ENCODE measurements around the gene SUPT3H. TPM values are rescaled to one million over a fixed set of nuclear protein-coding genes. Genes with fewer than 3 reads are reported as not detected.

Gene SUPT3H
- total and polyA plus RNA-seq, 4 donors, result 0.85 to 4.8 (median 2.4) TPM

DNA sequence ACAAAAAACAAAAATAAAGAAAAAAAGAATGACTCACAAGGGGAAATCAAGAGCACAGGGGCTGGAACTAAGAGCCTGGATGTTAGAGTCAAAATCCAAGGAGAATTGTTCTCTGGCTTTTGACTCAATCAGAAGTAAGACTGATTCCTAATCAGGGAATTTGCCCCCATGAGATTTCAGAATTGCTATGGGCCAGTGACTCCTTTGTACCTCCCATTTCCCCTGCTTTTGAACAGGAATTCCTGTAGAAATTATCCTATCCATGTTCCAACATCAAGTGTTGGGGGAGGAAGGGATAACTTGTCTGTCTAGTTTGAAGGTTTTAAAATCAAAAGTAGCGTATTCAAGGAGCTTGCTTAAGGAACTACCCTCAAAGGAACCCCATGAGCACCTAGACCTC is 593.5 kb downstream of the SUPT3H start:
- no peaks in the 10 kb centered on the region for H3K4me1 ChIP-seq (ENCODE audit: control insufficient read depth in 4 of 4, insufficient read depth in 4 of 4, low read length in 3 of 4)
- DNase-seq (ENCODE audit: low spot score), result no peak
- no peak for TF ChIP-seq JUND (IDR thresholded peaks at IDR 0.05)
- no peak for TF ChIP-seq SP1 (IDR thresholded peaks at IDR 0.05)
- TF ChIP-seq GABPA (IDR thresholded peaks at IDR 0.05 in 1 of 2, conservative IDR thresholded peaks at IDR 0.05 in 1 of 2), result no peak
- TF ChIP-seq, protein P1, sequence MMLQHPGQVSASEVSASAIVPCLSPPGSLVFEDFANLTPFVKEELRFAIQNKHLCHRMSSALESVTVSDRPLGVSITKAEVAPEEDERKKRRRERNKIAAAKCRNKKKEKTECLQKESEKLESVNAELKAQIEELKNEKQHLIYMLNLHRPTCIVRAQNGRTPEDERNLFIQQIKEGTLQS (IDR thresholded peaks at IDR 0.05), result no peak
- TF ChIP-seq TAF1 (conservative IDR thresholded peaks at IDR 0.05), result no peak
- TF ChIP-seq, protein P2, sequence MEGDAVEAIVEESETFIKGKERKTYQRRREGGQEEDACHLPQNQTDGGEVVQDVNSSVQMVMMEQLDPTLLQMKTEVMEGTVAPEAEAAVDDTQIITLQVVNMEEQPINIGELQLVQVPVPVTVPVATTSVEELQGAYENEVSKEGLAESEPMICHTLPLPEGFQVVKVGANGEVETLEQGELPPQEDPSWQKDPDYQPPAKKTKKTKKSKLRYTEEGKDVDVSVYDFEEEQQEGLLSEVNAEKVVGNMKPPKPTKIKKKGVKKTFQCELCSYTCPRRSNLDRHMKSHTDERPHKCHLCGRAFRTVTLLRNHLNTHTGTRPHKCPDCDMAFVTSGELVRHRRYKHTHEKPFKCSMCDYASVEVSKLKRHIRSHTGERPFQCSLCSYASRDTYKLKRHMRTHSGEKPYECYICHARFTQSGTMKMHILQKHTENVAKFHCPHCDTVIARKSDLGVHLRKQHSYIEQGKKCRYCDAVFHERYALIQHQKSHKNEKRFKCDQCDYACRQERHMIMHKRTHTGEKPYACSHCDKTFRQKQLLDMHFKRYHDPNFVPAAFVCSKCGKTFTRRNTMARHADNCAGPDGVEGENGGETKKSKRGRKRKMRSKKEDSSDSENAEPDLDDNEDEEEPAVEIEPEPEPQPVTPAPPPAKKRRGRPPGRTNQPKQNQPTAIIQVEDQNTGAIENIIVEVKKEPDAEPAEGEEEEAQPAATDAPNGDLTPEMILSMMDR (IDR thresholded peaks at IDR 0.05; ENCODE audit: low read depth, low read length, missing input control), result no peak
- TF ChIP-seq, protein P3, sequence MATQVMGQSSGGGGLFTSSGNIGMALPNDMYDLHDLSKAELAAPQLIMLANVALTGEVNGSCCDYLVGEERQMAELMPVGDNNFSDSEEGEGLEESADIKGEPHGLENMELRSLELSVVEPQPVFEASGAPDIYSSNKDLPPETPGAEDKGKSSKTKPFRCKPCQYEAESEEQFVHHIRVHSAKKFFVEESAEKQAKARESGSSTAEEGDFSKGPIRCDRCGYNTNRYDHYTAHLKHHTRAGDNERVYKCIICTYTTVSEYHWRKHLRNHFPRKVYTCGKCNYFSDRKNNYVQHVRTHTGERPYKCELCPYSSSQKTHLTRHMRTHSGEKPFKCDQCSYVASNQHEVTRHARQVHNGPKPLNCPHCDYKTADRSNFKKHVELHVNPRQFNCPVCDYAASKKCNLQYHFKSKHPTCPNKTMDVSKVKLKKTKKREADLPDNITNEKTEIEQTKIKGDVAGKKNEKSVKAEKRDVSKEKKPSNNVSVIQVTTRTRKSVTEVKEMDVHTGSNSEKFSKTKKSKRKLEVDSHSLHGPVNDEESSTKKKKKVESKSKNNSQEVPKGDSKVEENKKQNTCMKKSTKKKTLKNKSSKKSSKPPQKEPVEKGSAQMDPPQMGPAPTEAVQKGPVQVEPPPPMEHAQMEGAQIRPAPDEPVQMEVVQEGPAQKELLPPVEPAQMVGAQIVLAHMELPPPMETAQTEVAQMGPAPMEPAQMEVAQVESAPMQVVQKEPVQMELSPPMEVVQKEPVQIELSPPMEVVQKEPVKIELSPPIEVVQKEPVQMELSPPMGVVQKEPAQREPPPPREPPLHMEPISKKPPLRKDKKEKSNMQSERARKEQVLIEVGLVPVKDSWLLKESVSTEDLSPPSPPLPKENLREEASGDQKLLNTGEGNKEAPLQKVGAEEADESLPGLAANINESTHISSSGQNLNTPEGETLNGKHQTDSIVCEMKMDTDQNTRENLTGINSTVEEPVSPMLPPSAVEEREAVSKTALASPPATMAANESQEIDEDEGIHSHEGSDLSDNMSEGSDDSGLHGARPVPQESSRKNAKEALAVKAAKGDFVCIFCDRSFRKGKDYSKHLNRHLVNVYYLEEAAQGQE (IDR thresholded peaks at IDR 0.05), result no peak
- no peak for TF ChIP-seq FOXA2 (IDR thresholded peaks at IDR 0.05)
- TF ChIP-seq HNF4A (conservative IDR thresholded peaks at IDR 0.05), result no peak
- TF ChIP-seq EGR1 (IDR thresholded peaks at IDR 0.05; ENCODE audit: low read depth in 2 of 2), result no peak
- TF ChIP-seq NR2F2 (IDR thresholded peaks at IDR 0.05), result no peak
- no peak for TF ChIP-seq HNF4G (IDR thresholded peaks at IDR 0.05)
- no peak overlapping the region for H3K27ac ChIP-seq (ENCODE audit: low read depth in 1 of 2, low read length in 2 of 2)
- H3K36me3 ChIP-seq (ENCODE audit: control insufficient read depth in 4 of 4, insufficient read depth in 3 of 4, low read depth in 1 of 4, low read length in 3 of 4), result no peaks in the 10 kb centered on the region
- no peak overlapping the region for H3K4me3 ChIP-seq (ENCODE audit: low read depth in 1 of 3, low read length in 3 of 3)
- 92% methylated on average over 1 of the region's 1 CpG for WGBS
- peaks cover 0 to 1% (median 0%) of the 10 kb centered on the region in 4 donors for H3K9me3 ChIP-seq (ENCODE audit: control insufficient read depth in 4 of 4, low read length in 3 of 4)
- H3K27me3 ChIP-seq (ENCODE audit: control insufficient read depth in 4 of 4, insufficient read depth in 4 of 4, low read length in 3 of 4), result no peaks in the 10 kb centered on the region
- no peak overlapping the region for H3K9ac ChIP-seq (ENCODE audit: low read depth in 1 of 2, low read length in 2 of 2)

DNA sequence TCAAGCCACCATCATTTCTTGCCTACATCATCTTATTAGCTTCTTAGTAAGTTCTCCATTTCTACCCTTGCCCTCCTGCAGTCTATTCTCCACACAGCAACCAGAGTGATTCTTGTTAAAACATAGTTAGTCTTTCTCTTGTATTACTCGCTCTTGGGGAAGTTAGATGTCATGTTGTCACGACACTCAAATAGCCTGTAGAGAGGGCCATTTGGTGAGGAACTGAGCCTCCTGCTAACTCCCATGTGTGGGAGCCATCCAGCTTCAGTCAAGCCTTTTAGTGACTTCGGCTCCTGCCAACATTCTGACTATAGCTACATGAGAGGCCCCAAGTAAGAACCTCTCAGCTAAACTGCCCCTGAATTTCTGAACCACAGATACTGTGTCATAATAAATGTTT is 594.8 kb downstream of the SUPT3H start:
- TF ChIP-seq TAF1 (conservative IDR thresholded peaks at IDR 0.05) (no peak), EGR1 (IDR thresholded peaks at IDR 0.05; ENCODE audit: low read depth in 2 of 2) (no peak), RAD21 (IDR thresholded peaks at IDR 0.05) (no peak), HNF4G (IDR thresholded peaks at IDR 0.05) (no peak), SP1 (IDR thresholded peaks at IDR 0.05) (no peak), FOXA1 (IDR thresholded peaks at IDR 0.05) (no peak), FOXA2 (IDR thresholded peaks at IDR 0.05) (no peak), JUND (IDR thresholded peaks at IDR 0.05) (no peak), HNF4A (conservative IDR thresholded peaks at IDR 0.05) (no peak), RXRA (IDR thresholded peaks at IDR 0.05) (no peak), YY1 (IDR thresholded peaks at IDR 0.05) (no peak), NR2F2 (IDR thresholded peaks at IDR 0.05) (no peak), GABPA (IDR thresholded peaks at IDR 0.05 in 1 of 2, conservative IDR thresholded peaks at IDR 0.05 in 1 of 2) (no peak)
- TF ChIP-seq, protein P3 (IDR thresholded peaks at IDR 0.05), result no peak
- TF ChIP-seq, protein P4, sequence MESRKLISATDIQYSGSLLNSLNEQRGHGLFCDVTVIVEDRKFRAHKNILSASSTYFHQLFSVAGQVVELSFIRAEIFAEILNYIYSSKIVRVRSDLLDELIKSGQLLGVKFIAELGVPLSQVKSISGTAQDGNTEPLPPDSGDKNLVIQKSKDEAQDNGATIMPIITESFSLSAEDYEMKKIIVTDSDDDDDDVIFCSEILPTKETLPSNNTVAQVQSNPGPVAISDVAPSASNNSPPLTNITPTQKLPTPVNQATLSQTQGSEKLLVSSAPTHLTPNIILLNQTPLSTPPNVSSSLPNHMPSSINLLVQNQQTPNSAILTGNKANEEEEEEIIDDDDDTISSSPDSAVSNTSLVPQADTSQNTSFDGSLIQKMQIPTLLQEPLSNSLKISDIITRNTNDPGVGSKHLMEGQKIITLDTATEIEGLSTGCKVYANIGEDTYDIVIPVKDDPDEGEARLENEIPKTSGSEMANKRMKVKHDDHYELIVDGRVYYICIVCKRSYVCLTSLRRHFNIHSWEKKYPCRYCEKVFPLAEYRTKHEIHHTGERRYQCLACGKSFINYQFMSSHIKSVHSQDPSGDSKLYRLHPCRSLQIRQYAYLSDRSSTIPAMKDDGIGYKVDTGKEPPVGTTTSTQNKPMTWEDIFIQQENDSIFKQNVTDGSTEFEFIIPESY (IDR thresholded peaks at IDR 0.05), result no peak
- TF ChIP-seq, protein P2 (IDR thresholded peaks at IDR 0.05; ENCODE audit: low read depth, low read length, missing input control), result no peak
- TF ChIP-seq, protein P1 (IDR thresholded peaks at IDR 0.05), result no peak
- Histone ChIP-seq H3K4me1 (ENCODE audit: control insufficient read depth in 4 of 4, insufficient read depth in 4 of 4, low read length in 3 of 4) (no peaks in the 10 kb centered on the region), H3K36me3 (ENCODE audit: control insufficient read depth in 4 of 4, insufficient read depth in 3 of 4, low read depth in 1 of 4, low read length in 3 of 4) (no peaks in the 10 kb centered on the region), H3K27ac (ENCODE audit: low read depth in 1 of 2, low read length in 2 of 2) (no peak overlapping the region), H3K9ac (ENCODE audit: low read depth in 1 of 2, low read length in 2 of 2) (no peak overlapping the region), H3K27me3 (ENCODE audit: control insufficient read depth in 4 of 4, insufficient read depth in 4 of 4, low read length in 3 of 4) (no peaks in the 10 kb centered on the region), H3K9me3 (ENCODE audit: control insufficient read depth in 4 of 4, low read length in 3 of 4) (peaks cover 0 to 1% (median 0%) of the 10 kb centered on the region in 4 donors), H3K4me3 (ENCODE audit: low read depth in 1 of 3, low read length in 3 of 3) (no peak overlapping the region)
- WGBS, result 67% methylated on average over 3 of the region's 3 CpGs
- DNase-seq (ENCODE audit: low spot score), result no peak
